HuH-7.5 (cell line): ENCODE data around the gene ARNT2.
A peak's percentile ranks its signal among the peaks of the same experiment; 100 is the strongest.

Experiments used
- DNase-seq: peaks from one replicate; pipeline ENCODE4 v3.0.0; 2011; ENCODE audit warnings: low spot score

ARNT2 gene

DNA sequence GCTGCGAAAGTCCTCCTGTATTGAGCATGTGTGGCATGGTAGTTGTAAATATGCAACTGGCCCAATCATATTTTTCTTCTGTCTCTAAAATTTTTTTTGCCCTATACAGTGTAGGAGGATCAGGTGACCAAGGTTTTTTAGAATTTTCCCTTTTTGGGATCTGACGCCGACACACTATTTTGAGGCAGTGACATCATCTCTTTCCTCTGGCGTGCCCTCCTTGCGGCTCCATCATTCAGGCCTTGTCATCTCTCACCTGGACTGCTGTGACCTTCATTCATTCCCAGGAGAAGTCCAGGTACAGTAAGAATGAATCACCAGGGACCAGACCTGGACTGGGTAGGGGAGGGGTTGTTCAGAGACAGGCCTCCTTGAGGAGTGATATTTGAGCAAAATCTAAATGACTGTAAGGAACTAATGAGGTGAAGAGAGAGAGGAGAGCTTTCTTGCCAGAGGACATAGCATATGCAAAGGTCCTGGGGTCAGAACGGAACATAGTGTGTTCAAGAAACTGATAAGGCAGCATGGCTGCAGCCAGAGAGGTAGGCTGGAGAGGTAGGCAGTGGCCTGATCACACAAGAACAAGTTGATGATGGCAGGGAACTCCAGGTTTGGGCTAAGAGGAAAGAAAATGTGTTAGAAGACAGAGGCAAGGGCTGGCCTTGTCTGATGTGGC, 38.7 kb downstream of the ARNT2 start:
- no peak for DNase-seq

DNA sequence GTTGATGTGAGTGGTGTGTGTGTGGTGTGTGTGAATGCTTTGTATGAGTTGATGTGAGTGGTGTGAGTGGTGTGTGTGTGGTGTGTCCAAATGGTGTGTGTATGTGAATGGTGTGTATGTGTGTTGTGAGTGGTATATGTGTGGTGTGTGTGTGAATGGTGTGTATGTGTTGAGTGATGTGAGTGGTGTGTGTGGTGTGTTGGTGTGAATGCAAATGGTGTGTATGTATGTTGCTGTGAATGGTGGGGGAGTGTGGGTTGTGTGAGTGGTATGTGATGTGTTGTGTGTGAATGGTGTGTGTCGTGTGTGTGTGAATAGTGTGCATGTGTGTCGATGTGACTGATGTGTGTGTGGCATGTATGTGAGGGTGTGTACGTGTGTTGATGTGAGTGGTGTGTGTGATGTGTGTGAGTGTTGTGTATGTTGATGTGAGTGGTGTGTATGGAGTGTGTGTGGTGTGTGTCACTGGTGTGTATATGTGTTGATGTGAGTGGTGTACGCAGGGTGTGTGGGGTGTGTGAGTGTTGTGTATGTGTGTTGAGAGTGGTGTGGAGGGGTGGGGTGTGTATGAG, 40.6 kb downstream of the ARNT2 start:
- no peak for DNase-seq

DNA sequence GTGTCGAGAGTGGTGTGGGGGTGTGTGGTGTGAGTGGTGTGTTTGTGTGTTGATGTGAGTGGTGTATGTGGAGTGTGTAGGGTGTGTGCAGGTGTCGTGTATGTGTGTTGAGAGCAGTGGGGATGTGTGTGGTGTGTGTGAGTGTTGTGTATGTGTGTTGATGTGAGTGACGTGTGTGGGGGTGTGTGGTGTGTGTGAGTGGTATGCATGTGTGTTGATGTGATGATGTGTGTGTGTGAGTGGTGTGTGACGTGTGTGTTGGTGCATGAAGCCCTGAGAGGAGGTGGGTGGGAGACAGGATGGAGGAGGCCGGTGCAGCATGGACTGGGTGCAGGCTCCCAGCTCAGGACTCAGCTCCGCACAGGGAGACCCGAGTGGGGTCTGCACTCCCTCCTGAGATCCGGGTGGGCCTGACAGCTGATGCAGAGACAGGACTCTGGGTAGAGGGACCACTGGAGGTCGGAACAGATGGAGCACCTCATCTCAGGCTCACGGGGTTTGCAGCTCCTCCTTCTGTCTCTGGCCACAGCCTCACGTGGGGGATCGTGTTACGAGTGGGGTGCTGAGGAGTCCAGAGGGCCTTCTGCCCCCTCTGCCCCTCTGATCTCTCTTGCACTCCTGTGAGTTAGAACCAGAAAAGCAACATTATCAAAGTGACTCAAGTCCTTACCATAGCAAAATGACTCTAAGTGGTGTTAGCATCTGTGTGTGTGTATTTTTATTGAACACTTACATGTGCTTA, 41.3 kb downstream of the ARNT2 start:
- DNase-seq: no peak

DNA sequence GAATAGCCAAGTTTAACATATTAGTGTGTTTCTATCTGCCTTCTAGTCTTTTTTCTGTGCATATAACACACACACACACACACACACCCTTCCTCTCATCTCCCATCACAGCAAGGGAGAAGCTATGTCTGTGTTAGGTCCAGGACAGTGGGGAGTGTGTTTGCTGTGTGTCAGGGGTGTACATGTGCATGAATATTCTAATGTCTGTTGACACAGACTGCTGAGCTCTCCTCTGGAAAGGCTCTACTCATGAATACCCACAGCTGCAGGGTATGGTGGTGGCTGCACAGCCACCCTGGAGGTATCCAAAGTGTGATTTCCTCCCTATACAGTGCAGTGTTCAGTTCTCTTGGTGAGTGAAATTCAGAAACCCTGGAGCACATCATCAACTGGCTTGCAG, 42.9 kb downstream of the ARNT2 start:
- DNase-seq: no peak

- DNase-seq: no peak
Measured at GRCh38 chr15:80449825-80450224, 45.6 kb downstream of the ARNT2 start.

GRCh38 chr15:80450811-80451321, 46.7 kb downstream of the ARNT2 start:
- DNase-seq: no peak

- DNase-seq: no peak
Measured at GRCh38 chr15:80452166-80452565, 48.0 kb downstream of the ARNT2 start.

DNA sequence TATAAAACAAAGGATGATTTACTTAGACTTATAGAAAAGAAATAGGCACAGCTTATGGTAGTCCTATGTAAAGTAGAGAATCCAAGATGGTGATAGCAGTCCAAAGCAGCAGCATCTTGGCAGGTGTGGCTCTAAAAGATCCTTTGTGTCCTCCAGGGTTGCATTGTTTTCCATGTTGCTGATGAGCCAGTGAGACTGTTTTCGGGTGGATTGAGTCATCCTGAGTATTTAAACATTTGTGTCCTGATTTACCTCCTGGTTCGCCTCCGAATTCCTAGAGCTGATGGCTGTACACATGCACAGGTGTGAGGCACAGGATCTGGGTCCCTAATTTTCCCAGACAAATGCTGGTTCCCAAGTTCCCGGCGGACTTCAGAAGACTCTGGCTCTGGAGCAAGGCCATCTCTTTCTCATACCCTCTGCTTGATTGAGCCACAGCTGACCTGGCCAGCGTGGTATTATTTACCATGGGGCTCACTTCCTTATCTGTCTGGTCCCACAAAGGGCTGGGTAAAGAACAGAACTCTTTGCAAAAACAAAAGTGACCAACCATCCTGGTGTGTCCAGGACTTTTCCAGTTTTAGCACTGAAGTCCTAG, 51.0 kb downstream of the ARNT2 start:
- no peak for DNase-seq

- peak; percentile 80 for DNase-seq
Measured at GRCh38 chr15:80455668-80456442, 51.7 kb downstream of the ARNT2 start.

GRCh38 chr15:80456517-80457492, 52.6 kb downstream of the ARNT2 start:
- DNase-seq: no peak

- no peak for DNase-seq
Measured at GRCh38 chr15:80457896-80458295, 53.7 kb downstream of the ARNT2 start.

DNA sequence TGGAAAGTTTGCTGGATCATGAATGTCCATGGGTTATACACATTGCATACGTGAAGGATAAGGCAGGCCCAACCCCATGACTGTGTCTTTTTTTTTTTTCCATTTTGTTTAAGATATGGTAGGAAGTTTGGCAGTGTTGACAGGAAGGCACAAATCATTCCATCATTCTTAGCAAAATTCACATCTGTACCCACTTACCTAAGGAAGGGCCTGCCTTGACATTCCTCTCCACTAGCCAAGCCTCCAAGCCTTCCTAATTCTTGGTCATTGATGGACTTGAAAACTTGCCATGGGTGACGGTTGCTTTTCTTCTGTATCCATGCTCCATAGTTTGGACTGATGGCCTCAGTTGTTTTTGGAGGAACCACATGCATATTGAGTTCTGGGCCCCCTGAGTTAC, 54.4 kb downstream of the ARNT2 start:
- DNase-seq: no peak

GRCh38 chr15:80459380-80459779, 55.2 kb downstream of the ARNT2 start:
- no peak for DNase-seq

GRCh38 chr15:80459818-80460217, 55.6 kb downstream of the ARNT2 start:
- DNase-seq: no peak

- DNase-seq: no peak
Measured at GRCh38 chr15:80461356-80462095, 57.3 kb downstream of the ARNT2 start.

- no peak for DNase-seq
Measured at GRCh38 chr15:80462111-80462510, 57.9 kb downstream of the ARNT2 start.

DNA sequence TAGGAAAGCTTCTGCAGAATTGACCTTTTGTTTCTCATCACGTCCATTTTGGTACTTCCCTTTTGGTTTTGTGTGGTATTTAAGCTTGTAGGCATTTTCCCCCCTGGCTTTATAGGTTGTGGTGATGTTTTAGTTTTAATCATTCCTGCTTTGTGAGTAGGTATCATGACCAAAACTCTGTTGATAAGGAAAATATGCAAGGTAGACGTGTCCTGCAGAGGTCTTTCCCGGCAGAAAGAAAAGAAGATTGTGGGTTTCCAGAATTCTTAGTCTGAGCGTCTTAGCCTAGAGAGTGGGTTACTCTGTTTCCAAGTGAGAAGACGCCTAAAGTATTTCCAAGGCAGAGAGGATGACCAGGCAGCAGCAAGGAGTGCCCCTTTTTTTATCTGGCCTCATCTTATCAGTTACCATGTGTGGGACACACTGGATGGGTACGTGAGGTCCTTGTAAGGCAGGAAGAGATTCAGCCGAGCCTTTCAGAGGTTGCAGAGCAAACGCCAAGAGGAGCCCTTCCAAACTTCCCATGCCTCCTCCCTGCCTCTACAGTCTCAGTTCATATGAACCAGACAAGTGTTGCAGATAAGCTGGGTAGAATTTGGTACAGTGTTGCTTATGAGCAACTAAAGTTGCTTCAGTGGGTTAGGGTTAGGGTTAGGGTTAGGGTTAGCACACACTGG, 58.8 kb downstream of the ARNT2 start:
- no peak for DNase-seq

DNA sequence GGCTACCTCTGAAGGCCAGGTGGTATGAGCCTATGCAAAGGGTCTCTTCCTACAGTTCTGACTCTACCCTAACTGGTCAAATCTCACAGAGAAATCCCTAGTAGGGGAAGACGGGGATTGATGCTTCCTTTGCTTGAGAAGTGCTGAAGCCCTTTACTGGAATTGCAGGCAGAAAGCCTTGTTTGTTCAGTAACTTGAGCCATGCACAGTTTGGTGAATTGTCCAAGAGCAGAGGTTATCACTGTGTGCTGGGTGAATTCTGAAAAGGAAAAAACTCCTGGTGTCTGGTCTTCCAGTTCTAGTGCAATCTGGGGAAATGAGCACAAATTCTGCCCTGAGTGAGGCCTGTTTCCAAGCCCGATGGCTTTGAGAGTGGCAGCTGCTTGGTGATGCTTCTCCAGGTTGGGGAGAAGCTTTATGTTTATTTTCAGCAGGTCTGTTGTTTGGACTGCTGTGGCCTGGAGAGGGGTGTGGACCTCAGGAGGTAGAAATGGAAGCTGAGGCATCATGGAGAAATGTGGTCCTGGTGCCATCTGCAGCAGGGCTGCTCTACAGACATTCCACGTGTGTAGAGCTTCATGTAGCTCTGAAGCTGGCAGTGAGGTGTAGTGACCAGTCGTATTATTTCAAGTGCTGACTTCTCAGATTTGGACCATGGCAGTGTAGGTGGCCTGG, 60.9 kb downstream of the ARNT2 start:
- DNase-seq: peak; percentile 37

- no peak for DNase-seq
Measured at GRCh38 chr15:80465626-80466005, 61.4 kb downstream of the ARNT2 start.
